Measurements from ENCODE around the gene RELL1. TPM values are rescaled to one million over a fixed set of nuclear protein-coding genes. Genes with fewer than 3 reads are reported as not detected.
A peak's percentile ranks its signal among the peaks of the same experiment; 100 is the strongest.
"Not testable (repeated sequence)": the region's sequence is repeated elsewhere in the genome, so short reads cannot be mapped to it uniquely, and the experiment has no call there.

Gene RELL1
- total RNA-seq, 1 experiment from 2014 or later = 34.0 TPM

- DNase-seq (ENCODE audit: low spot score); in situ Hi-C loops (cut with HindIII; ENCODE audit: low sequenced_read_pairs): not testable (repeated sequence)
These were observed 17.1 kb downstream of the RELL1 start for GRCh38 chr4:37669124-37669523.

- in situ Hi-C loops (cut with HindIII; ENCODE audit: low sequenced_read_pairs) = no loop called here
- DNase-seq (ENCODE audit: low spot score) = no peak
These were observed 18.7 kb downstream of the RELL1 start for GRCh38 chr4:37667197-37668100.

- in situ Hi-C loops (cut with HindIII; ENCODE audit: low sequenced_read_pairs) = no loop called here
- peak; percentile 55 for DNase-seq (ENCODE audit: low spot score)
These were observed 19.5 kb downstream of the RELL1 start for GRCh38 chr4:37666625-37667071.

- peak; percentile 29 for DNase-seq (ENCODE audit: low spot score)
These were observed 20.5 kb downstream of the RELL1 start for GRCh38 chr4:37665333-37666320.

GRCh38 chr4:37664696-37665095 lies 21.5 kb downstream of the RELL1 start:
- in situ Hi-C loops (cut with HindIII; ENCODE audit: low sequenced_read_pairs) = no loop called here

More at GRCh38 chr4:37665333-37666320, 20.5 kb downstream of the RELL1 start:
- in situ Hi-C loops (cut with HindIII; ENCODE audit: low sequenced_read_pairs) = no loop called here

GRCh38 chr4:37663552-37663951 lies 22.6 kb downstream of the RELL1 start:
- in situ Hi-C loops (cut with HindIII; ENCODE audit: low sequenced_read_pairs) = no loop called here
- DNase-seq (ENCODE audit: low spot score) = no peak

More at GRCh38 chr4:37664696-37665095, 21.5 kb downstream of the RELL1 start:
- DNase-seq (ENCODE audit: low spot score) = no peak

GRCh38 chr4:37662861-37663390 lies 23.2 kb downstream of the RELL1 start:
- DNase-seq (ENCODE audit: low spot score) = peak; percentile 71
- in situ Hi-C loops (cut with HindIII; ENCODE audit: low sequenced_read_pairs) = no loop called here

- DNase-seq (ENCODE audit: low spot score) = no peak
- in situ Hi-C loops (cut with HindIII; ENCODE audit: low sequenced_read_pairs) = no loop called here
These were observed 23.9 kb downstream of the RELL1 start for GRCh38 chr4:37662251-37662650.

GRCh38 chr4:37661772-37662171 lies 24.4 kb downstream of the RELL1 start:
- in situ Hi-C loops (cut with HindIII; ENCODE audit: low sequenced_read_pairs) = no loop called here
- DNase-seq (ENCODE audit: low spot score) = no peak

- DNase-seq (ENCODE audit: low spot score) = no peak
- in situ Hi-C loops (cut with HindIII; ENCODE audit: low sequenced_read_pairs) = no loop called here
These were observed 26.5 kb downstream of the RELL1 start for GRCh38 chr4:37659696-37660095.

GRCh38 chr4:37656649-37657048 lies 29.5 kb downstream of the RELL1 start:
- no peak for DNase-seq (ENCODE audit: low spot score)
- in situ Hi-C loops (cut with HindIII; ENCODE audit: low sequenced_read_pairs) = no loop called here

GRCh38 chr4:37653601-37654000 lies 32.6 kb downstream of the RELL1 start:
- in situ Hi-C loops (cut with HindIII; ENCODE audit: low sequenced_read_pairs) = no loop called here

GRCh38 chr4:37652747-37653527 lies 33.2 kb downstream of the RELL1 start:
- no peak for DNase-seq (ENCODE audit: low spot score)
- in situ Hi-C loops (cut with HindIII; ENCODE audit: low sequenced_read_pairs) = no loop called here

More at GRCh38 chr4:37653601-37654000, 32.6 kb downstream of the RELL1 start:
- DNase-seq (ENCODE audit: low spot score) = no peak

GRCh38 chr4:37651781-37652377 lies 34.3 kb downstream of the RELL1 start:
- in situ Hi-C loops (cut with HindIII; ENCODE audit: low sequenced_read_pairs) = no loop called here
- DNase-seq (ENCODE audit: low spot score) = no peak

- in situ Hi-C loops (cut with HindIII; ENCODE audit: low sequenced_read_pairs) = no loop called here
- no peak for DNase-seq (ENCODE audit: low spot score)
These were observed 35.7 kb downstream of the RELL1 start for GRCh38 chr4:37650481-37650880.

GRCh38 chr4:37649268-37649667 lies 36.9 kb downstream of the RELL1 start:
- DNase-seq (ENCODE audit: low spot score) = no peak
- in situ Hi-C loops (cut with HindIII; ENCODE audit: low sequenced_read_pairs) = no loop called here

- in situ Hi-C loops (cut with HindIII; ENCODE audit: low sequenced_read_pairs) = no loop called here
These were observed 37.9 kb downstream of the RELL1 start for GRCh38 chr4:37648084-37648817.

GRCh38 chr4:37646247-37646646 lies 39.9 kb downstream of the RELL1 start:
- DNase-seq (ENCODE audit: low spot score) = no peak
- in situ Hi-C loops (cut with HindIII; ENCODE audit: low sequenced_read_pairs) = no loop called here

More at GRCh38 chr4:37648084-37648817, 37.9 kb downstream of the RELL1 start:
- DNase-seq (ENCODE audit: low spot score) = peak; percentile 28
